H1 (cell line): ENCODE measurements around the gene WASHC4. TPM values are rescaled to one million over a fixed set of nuclear protein-coding genes. Genes with fewer than 3 reads are reported as not detected.

Source experiments
- CTCF ChIA-PET: fragments of 300-600 bp; sonication (Branson Sonifier 250); formaldehyde crosslinking; loops from one replicate; lab custom pipeline; 2021; ENCODE audit not compliant: partially characterized antibody; lab: Charles Lee
- POLR2A ChIA-PET: fragments of 300-600 bp; sonication (Branson Sonifier 250); formaldehyde crosslinking; loops from one replicate; lab custom pipeline; 2021; ENCODE audit warnings: inconsistent platforms; ENCODE audit not compliant: partially characterized antibody; lab: Charles Lee
- DNase-seq, 2 experiments: peaks; one replicate each; pipeline versions ENCODE4 v3.0.0 to v3.0.0-alpha.2; 2010 to 2022; ENCODE audit warnings: low spot score in 2 of 2, low read depth in 1 of 2, mixed read lengths in 1 of 2
- FAIRE-seq: peaks from 2 replicates; lab custom pipeline; 2011; peaks lifted over from hg19 to GRCh38; lab: Jason Lieb, UNC
- H2AFZ ChIP-seq: 2 replicates; pipeline ENCODE4 v1.8.1; 2012; ENCODE audit warnings: low read length, inconsistent platforms
- H2AK5ac ChIP-seq: 2 replicates; pipeline ENCODE4 v1.6.1; 2013; ENCODE audit warnings: low read depth, low read length
- H2BK120ac ChIP-seq: replicated peaks from 2 replicates; pipeline ENCODE3; 2013; ENCODE audit warnings: low read depth, low read length, inconsistent platforms
- H2BK12ac ChIP-seq: 2 replicates; pipeline ENCODE4 v1.6.1; 2013; ENCODE audit warnings: low read depth, low read length
- H2BK15ac ChIP-seq: 2 replicates; pipeline ENCODE4 v1.6.1; 2013; ENCODE audit warnings: low read length
- H2BK20ac ChIP-seq: 2 replicates; pipeline ENCODE4 v1.6.1; 2013; ENCODE audit warnings: low read length
- H2BK5ac ChIP-seq: 2 replicates; pipeline ENCODE4 v1.6.1; 2013; ENCODE audit warnings: low read depth, low read length
- H3K14ac ChIP-seq: 2 replicates; pipeline ENCODE4 v1.6.1; 2013; ENCODE audit warnings: inconsistent platforms; ENCODE audit not compliant: insufficient read length
- H3K18ac ChIP-seq: 2 replicates; pipeline ENCODE4 v1.6.1; 2013; ENCODE audit warnings: low read length; ENCODE audit errors: extremely low read depth
- H3K23ac ChIP-seq: 2 replicates; pipeline ENCODE4 v1.6.1; 2013; ENCODE audit warnings: inconsistent platforms; ENCODE audit not compliant: insufficient read length
- H3K23me2 ChIP-seq: 2 replicates; pipeline ENCODE4 v1.6.1; 2013; ENCODE audit warnings: low read depth, low read length
- H3K27ac ChIP-seq: 2 replicates; pipeline ENCODE4 v1.6.1; 2011; ENCODE audit warnings: low read depth, low read length, inconsistent platforms
- H3K27me3 ChIP-seq, 4 experiments: replicated peaks in 1 of 4; 1 replicate in 1 of 4; 2 replicates in 3 of 4; pipeline versions ENCODE4 v1.6.1 to v1.8.1; 2011 to 2013; ENCODE audit warnings: low read length in 3 of 4, mild to moderate bottlenecking in 3 of 4, inconsistent platforms in 2 of 4, mixed read lengths in 2 of 4, moderate library complexity in 1 of 4; ENCODE audit not compliant: control insufficient read depth in 3 of 4, insufficient read depth in 3 of 4; ENCODE audit errors: extremely low read depth in 1 of 4
- H3K36me3 ChIP-seq, 4 experiments: 2 replicates each; pipeline versions ENCODE4 v1.6.1 to v1.8.1; 2011 to 2013; ENCODE audit warnings: mild to moderate bottlenecking in 4 of 4, low read length in 3 of 4, moderate library complexity in 2 of 4, control low read depth in 1 of 4, inconsistent platforms in 1 of 4; ENCODE audit not compliant: insufficient read depth in 4 of 4, control insufficient read depth in 2 of 4
- H3K4ac ChIP-seq: replicated peaks from 2 replicates; pipeline ENCODE3; 2013; ENCODE audit warnings: low read length, low read depth, mixed read lengths, inconsistent platforms; ENCODE audit not compliant: insufficient read length
- H3K4me1 ChIP-seq, 4 experiments: replicated peaks in 1 of 4; 1 replicate in 1 of 4; 2 replicates in 3 of 4; pipeline versions ENCODE4 v1.6.1 to v1.8.1; 2011 to 2013; ENCODE audit warnings: low read length in 3 of 4, inconsistent platforms in 2 of 4, mixed read lengths in 1 of 4; ENCODE audit not compliant: insufficient read depth in 4 of 4, control insufficient read depth in 3 of 4
- H3K4me2 ChIP-seq, 2 experiments: 2 replicates each; pipeline versions ENCODE4 v1.6.1 to v1.8.1; 2011 to 2013; ENCODE audit warnings: low read depth in 2 of 2, low read length in 2 of 2, control low read depth in 1 of 2, inconsistent platforms in 1 of 2, mild to moderate bottlenecking in 1 of 2; ENCODE audit not compliant: insufficient read depth in 1 of 2
- H3K4me3 ChIP-seq, 4 experiments: fragments of 200-600, 300-600 bp in 1 of 4; sonication (generic), shearing (Covaris generic), sonication (Bioruptor Twin) in 1 of 4; 2 replicates each; pipeline versions ENCODE4 v1.5.1 to v1.8.1; 2011 to 2016; ENCODE audit warnings: low read length in 4 of 4, low read depth in 3 of 4, control low read depth in 2 of 4, inconsistent platforms in 2 of 4, mild to moderate bottlenecking in 2 of 4, mixed read lengths in 1 of 4, moderate library complexity in 1 of 4; ENCODE audit not compliant: insufficient read depth in 2 of 4; ENCODE audit errors: extremely low read depth in 1 of 4
- H3K56ac ChIP-seq: replicated peaks from 2 replicates; pipeline ENCODE3; 2013; ENCODE audit warnings: low read depth, mild to moderate bottlenecking, mixed read lengths, low read length, inconsistent platforms; ENCODE audit not compliant: insufficient read length
- H3K79me1 ChIP-seq: 2 replicates; pipeline ENCODE4 v1.6.1; 2013; ENCODE audit warnings: low read depth, low read length, control low read depth
- H3K79me2 ChIP-seq, 2 experiments: 2 replicates each; pipeline versions ENCODE4 v1.6.1 to v1.8.1; 2012 to 2013; ENCODE audit warnings: low read length in 2 of 2, mild to moderate bottlenecking in 2 of 2, inconsistent platforms in 1 of 2; ENCODE audit not compliant: insufficient read depth in 2 of 2, control insufficient read depth in 1 of 2
- H3K9ac ChIP-seq, 4 experiments: replicated peaks in 1 of 4; 1 replicate in 1 of 4; 2 replicates in 3 of 4; pipeline versions ENCODE4 v1.6.1 to v1.8.1; 2011 to 2013; ENCODE audit warnings: low read depth in 3 of 4, low read length in 3 of 4, control low read depth in 2 of 4, mild to moderate bottlenecking in 2 of 4, moderate library complexity in 2 of 4, inconsistent platforms in 1 of 4; ENCODE audit errors: extremely low read depth in 1 of 4
- H3K9me3 ChIP-seq, 2 experiments: 2 replicates each; pipeline versions ENCODE4 v1.6.1 to v1.8.1; 2012 to 2013; ENCODE audit warnings: mild to moderate bottlenecking in 2 of 2, moderate library complexity in 2 of 2, control low read depth in 1 of 2, inconsistent platforms in 1 of 2, low read depth in 1 of 2, low read length in 1 of 2, mixed read lengths in 1 of 2; ENCODE audit not compliant: insufficient read depth in 2 of 2
- H4K20me1 ChIP-seq, 2 experiments: replicated peaks in 1 of 2; 2 replicates each; pipeline versions ENCODE3 to v1.8.1; 2011 to 2013; ENCODE audit warnings: inconsistent platforms in 2 of 2, low read length in 2 of 2, mild to moderate bottlenecking in 1 of 2; ENCODE audit not compliant: insufficient read depth in 2 of 2, control insufficient read depth in 1 of 2
- H4K5ac ChIP-seq: 2 replicates; pipeline ENCODE4 v1.6.1; 2013; ENCODE audit warnings: low read length, low read depth, mixed read lengths, inconsistent platforms; ENCODE audit not compliant: insufficient read length
- H4K8ac ChIP-seq: 2 replicates; pipeline ENCODE4 v1.8.0; 2013; ENCODE audit warnings: mild to moderate bottlenecking, moderate library complexity, low read length, inconsistent platforms; ENCODE audit not compliant: insufficient read depth; ENCODE audit errors: extremely low read depth
- H4K91ac ChIP-seq: replicated peaks from 2 replicates; pipeline ENCODE3; 2013; ENCODE audit warnings: low read length, mixed read lengths, inconsistent platforms; ENCODE audit not compliant: insufficient read length
- ASH2L ChIP-seq: fragments of 200-600, 300-600 bp; sonication (generic); IDR thresholded peaks from one replicate; pipeline ENCODE4 v1.7.1; 2017; ENCODE audit warnings: low read length
- ATF2 ChIP-seq: IDR thresholded peaks from 2 replicates; pipeline ENCODE4 v1.6.1; 2012; ENCODE audit warnings: low read length, inconsistent platforms
- CREB1 ChIP-seq: IDR thresholded peaks from 2 replicates; pipeline ENCODE4 v1.6.1; 2012; ENCODE audit warnings: inconsistent platforms
- POLR2AphosphoS5 ChIP-seq: IDR thresholded peaks from 2 replicates; pipeline ENCODE4 v1.6.1; 2011; ENCODE audit warnings: low read depth, low read length
- RBBP5 ChIP-seq: IDR thresholded peaks from 2 replicates; pipeline ENCODE4 v1.7.1; 2012; ENCODE audit warnings: low read depth, mild to moderate bottlenecking, inconsistent platforms, low read length, moderate library complexity, borderline replicate concordance
- RFX5 ChIP-seq: IDR thresholded peaks from 2 replicates; pipeline ENCODE4 v1.6.1; 2011; ENCODE audit warnings: low read depth, low read length, improper control_type of control experiment, borderline replicate concordance
- SIN3A ChIP-seq, 2 experiments: IDR thresholded peaks in 1 of 2; conservative IDR thresholded peaks in 1 of 2; 2 replicates each; pipeline ENCODE4 v1.6.1; 2011 to 2012; ENCODE audit warnings: low read length in 2 of 2, improper control_type of control experiment in 1 of 2, low read depth in 1 of 2, mild to moderate bottlenecking in 1 of 2
- SIRT6 ChIP-seq: IDR thresholded peaks from one replicate; pipeline ENCODE4 v1.7.1; 2012; ENCODE audit warnings: low read length, inconsistent platforms
- SIX5 ChIP-seq: IDR thresholded peaks from 2 replicates; pipeline ENCODE4 v1.6.1; 2011; ENCODE audit warnings: mild to moderate bottlenecking, low read depth, low read length
- WGBS, 2 experiments: shearing (Covaris generic) in 1 of 2; methylation state at CpG; one replicate each; pipeline versions ENCODE4 v1.1.6 to v1.1.7; 2013 to 2015; ENCODE audit warnings: low lambda C conversion rate in 2 of 2, mixed read lengths in 2 of 2, inconsistent platforms in 1 of 2, low coverage in 1 of 2, missing lambda C conversion rate in 1 of 2; ENCODE audit not compliant: insufficient replicate concordance in 2 of 2, insufficient coverage in 1 of 2, insufficient read length in 1 of 2; ENCODE audit errors: extremely low coverage in 1 of 2, missing lambda C conversion rate in 1 of 2; 5-methylcytosine and 5-hydroxymethylcytosine counted together
- polyA plus RNA-seq, 7 experiments: library from polyadenylated mRNA; depleted of rRNA in 3 of 7; stranded (reverse) in 5 of 7; unstranded in 2 of 7; fragments of >200 nt in 5 of 7; fragments of 200-250 nt in 2 of 7; gene quantifications; 1 replicate in 5 of 7; 2 replicates in 1 of 7; 4 replicates in 1 of 7; pipeline versions ENCODE4 v1.2.1 to v1.2.3, GENCODE V29; 2011 to 2013; ENCODE audit warnings: missing spikeins in 2 of 7, mixed read lengths in 2 of 7
- total RNA-seq: library from RNA; stranded (reverse); fragmentation: NEBNext Ultra II Directional; extraction: Animal tissue kit (Norgen Biotek cat#: 25700); gene quantifications from 2 replicates; pipeline ENCODE4 v1.2.1, GENCODE V29; 2021

Gene WASHC4
- total and polyA plus RNA-seq, 2 of the 8 experiments (the other 6 are each of a cell fraction or from before 2014, with no cell fraction given) = 13.0 to 38.5 TPM

DNA sequence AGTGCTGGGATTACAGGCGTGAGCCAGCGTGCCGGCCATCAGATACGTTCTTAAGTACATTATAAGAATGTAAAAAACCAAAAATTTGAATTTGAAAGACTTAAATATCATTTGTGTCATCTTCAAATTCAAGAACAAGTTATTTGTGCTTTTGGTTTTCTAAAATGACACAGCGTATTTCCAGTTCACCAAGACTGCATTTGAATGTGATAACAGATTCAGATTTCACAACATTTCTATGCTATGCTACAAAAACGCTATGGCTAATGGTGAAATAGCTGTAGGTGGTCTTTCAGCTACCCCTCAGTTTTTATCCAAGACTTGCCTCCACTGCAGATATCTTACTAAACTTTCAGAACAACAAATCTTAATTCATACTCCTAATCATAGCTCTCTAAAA is 81.8 kb downstream of the WASHC4 start:
- no peak overlapping the region for H2BK5ac ChIP-seq
- no peaks in the 10 kb centered on the region for H3K9me3 ChIP-seq
- H3K79me2 ChIP-seq = no peaks in the 10 kb centered on the region
- H3K4ac ChIP-seq = no peak overlapping the region
- no peak overlapping the region for H2AFZ ChIP-seq
- H4K20me1 ChIP-seq = no peaks in the 10 kb centered on the region
- no peaks in the 10 kb centered on the region for H3K23me2 ChIP-seq
- H3K18ac ChIP-seq = no peak overlapping the region
- no peak overlapping the region for H4K5ac ChIP-seq
- no peak overlapping the region for H3K23ac ChIP-seq
- H2AK5ac ChIP-seq = no peak overlapping the region
- 77% methylated on average over 6 of the region's 6 CpGs; no CpG with 5 or more reads in 1 of the 2 experiments for WGBS, 2 experiments
- no peak overlapping the region for H3K27ac ChIP-seq
- no peak overlapping the region for H2BK120ac ChIP-seq
- no peak overlapping the region for H3K14ac ChIP-seq
- H2BK15ac ChIP-seq = no peak overlapping the region
- H3K9ac ChIP-seq = no peak overlapping the region
- H2BK20ac ChIP-seq = no peak overlapping the region
- no peaks in the 10 kb centered on the region for H3K4me1 ChIP-seq
- DNase-seq (no peak), FAIRE-seq (no peak)
- no peak overlapping the region for H3K56ac ChIP-seq
- no peak overlapping the region for H3K4me2 ChIP-seq
- H4K8ac ChIP-seq = no peak overlapping the region
- POLR2A ChIA-PET = interaction anchor here (1.1 kb wide), 1 partner anchor 15 kb away, joined by 3 read pairs; no protein-coding TSS in a partner anchor
- H2BK12ac ChIP-seq = no peak overlapping the region
- CTCF ChIA-PET = interaction anchor here (0.7 to 1.9 kb wide), 3 partner anchors 16 to 193 kb away, joined by 3 to 5 read pairs (median 3); no protein-coding TSS in a partner anchor
- peaks cover 4 to 37% (median 13%) of the 10 kb centered on the region in 4 experiments for H3K36me3 ChIP-seq
- no peaks in the 10 kb centered on the region for H3K27me3 ChIP-seq
- no peak overlapping the region for H3K4me3 ChIP-seq
- TF ChIP-seq SIN3A (conservative IDR thresholded peaks at IDR 0.05 in 1 of 2, IDR thresholded peaks at IDR 0.05 in 1 of 2; ENCODE audit: low read depth in 1 of 2, low read length in 2 of 2) = no peak
- no peak for TF ChIP-seq POLR2AphosphoS5
- TF ChIP-seq ATF2 = no peak
- no peak for TF ChIP-seq RBBP5
- no peak for TF ChIP-seq RFX5
- no peak for TF ChIP-seq ASH2L
- TF ChIP-seq CREB1 = no peak
- TF ChIP-seq SIRT6 = no peak
- TF ChIP-seq SIX5 = no peak
- no peaks in the 10 kb centered on the region for H3K79me1 ChIP-seq
- no peak overlapping the region for H4K91ac ChIP-seq
